Lower leg skin (tissue), 4 donors: ENCODE results near the gene ADSS1. TPM values are rescaled to one million over a fixed set of nuclear protein-coding genes. Genes with fewer than 3 reads are reported as not detected.

ENCODE experiments used
- DNase-seq, 2 donors: peaks; one replicate each; pipeline ENCODE4 v3.0.0-alpha.2; 2019; ENCODE audit warnings: low spot score in 2 of 2
- H3K4me3 ChIP-seq: fragments of 200-600 bp; sonication (generic); 2 replicates; pipeline ENCODE4 v1.5.1; 2017; ENCODE audit warnings: mild to moderate bottlenecking, low read depth; ENCODE audit not compliant: poor library complexity, severe bottlenecking
- POLR2A ChIP-seq, 2 donors: fragments of 450-650 bp; IDR thresholded peaks; one replicate each; pipeline ENCODE4 v1.6.1; 2016 to 2017; ENCODE audit warnings: antibody characterized with exemption in 2 of 2, mild to moderate bottlenecking in 1 of 2, moderate library complexity in 1 of 2
- WGBS, 2 donors: methylation state at CpG; one replicate each; pipeline ENCODE4 v1.1.5; 2018; 5-methylcytosine and 5-hydroxymethylcytosine counted together
- intact Hi-C: fragments of 100-400 bp; cut with DNase I; formaldehyde crosslinking; loops from one replicate; pipeline ENCODE4 v1.15.0; 2023; ENCODE audit warnings: low total_unique reads
- total RNA-seq, 4 donors: library from RNA; depleted of rRNA; stranded (reverse); fragments of >200 nt; gene quantifications; one replicate each; pipeline ENCODE4 v1.1.0, GENCODE V29; 2016
- TF ChIP-seq, protein P1 (sequence below), 3 donors: fragments of 450-650 bp; IDR thresholded peaks; one replicate each; pipeline ENCODE4 v1.5.1; 2016; ENCODE audit warnings: antibody characterized with exemption in 3 of 3, mild to moderate bottlenecking in 3 of 3, moderate library complexity in 2 of 3

ADSS1 gene
- total RNA-seq, 4 donors from 2014 or later: 5.5 to 8.7 (median 7.2) TPM

DNA sequence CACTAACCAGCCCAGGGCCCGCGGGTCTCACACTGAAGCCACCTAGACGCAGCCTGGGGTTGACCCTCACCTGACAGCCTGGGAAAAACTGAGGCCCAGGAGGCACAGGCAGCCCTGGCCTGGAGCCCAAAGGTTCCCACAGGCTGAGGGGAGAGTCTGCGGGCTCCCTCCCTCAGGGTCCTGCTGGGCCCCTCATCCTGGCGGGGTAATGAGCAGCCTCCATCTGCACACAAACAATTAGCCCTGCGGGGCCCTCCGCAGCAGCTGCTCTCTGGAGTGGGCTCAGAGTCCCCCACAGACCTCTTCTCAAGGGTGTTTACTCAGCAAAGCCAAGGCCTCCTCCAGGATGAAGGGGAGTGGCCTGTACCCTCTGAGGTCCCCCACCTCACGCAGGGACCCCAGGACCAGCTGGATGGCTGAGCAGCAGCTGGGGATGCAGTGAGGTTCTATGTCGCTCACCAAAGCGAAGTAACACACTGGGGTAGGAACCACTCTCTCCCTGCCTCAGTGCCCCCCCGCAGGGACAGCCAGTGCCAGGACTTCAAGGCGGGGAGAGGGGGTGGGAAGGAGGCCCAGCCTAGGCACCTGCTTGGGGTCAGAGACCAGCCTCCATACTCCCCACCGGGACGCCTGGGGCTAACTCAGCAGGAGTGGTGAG is 64.3 kb downstream of the ADSS1 start:
- 88 to 89% methylated on average over 11 to 12 of the region's 14 CpGs for WGBS, 2 donors
- DNase-seq: no peak
- H3K4me3 ChIP-seq: no peak overlapping the region
- TF ChIP-seq, protein P1, sequence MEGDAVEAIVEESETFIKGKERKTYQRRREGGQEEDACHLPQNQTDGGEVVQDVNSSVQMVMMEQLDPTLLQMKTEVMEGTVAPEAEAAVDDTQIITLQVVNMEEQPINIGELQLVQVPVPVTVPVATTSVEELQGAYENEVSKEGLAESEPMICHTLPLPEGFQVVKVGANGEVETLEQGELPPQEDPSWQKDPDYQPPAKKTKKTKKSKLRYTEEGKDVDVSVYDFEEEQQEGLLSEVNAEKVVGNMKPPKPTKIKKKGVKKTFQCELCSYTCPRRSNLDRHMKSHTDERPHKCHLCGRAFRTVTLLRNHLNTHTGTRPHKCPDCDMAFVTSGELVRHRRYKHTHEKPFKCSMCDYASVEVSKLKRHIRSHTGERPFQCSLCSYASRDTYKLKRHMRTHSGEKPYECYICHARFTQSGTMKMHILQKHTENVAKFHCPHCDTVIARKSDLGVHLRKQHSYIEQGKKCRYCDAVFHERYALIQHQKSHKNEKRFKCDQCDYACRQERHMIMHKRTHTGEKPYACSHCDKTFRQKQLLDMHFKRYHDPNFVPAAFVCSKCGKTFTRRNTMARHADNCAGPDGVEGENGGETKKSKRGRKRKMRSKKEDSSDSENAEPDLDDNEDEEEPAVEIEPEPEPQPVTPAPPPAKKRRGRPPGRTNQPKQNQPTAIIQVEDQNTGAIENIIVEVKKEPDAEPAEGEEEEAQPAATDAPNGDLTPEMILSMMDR (IDR thresholded peaks at IDR 0.05): no peak
- TF ChIP-seq POLR2A (IDR thresholded peaks at IDR 0.05): no peak
- intact Hi-C loops: no loop called here

DNA sequence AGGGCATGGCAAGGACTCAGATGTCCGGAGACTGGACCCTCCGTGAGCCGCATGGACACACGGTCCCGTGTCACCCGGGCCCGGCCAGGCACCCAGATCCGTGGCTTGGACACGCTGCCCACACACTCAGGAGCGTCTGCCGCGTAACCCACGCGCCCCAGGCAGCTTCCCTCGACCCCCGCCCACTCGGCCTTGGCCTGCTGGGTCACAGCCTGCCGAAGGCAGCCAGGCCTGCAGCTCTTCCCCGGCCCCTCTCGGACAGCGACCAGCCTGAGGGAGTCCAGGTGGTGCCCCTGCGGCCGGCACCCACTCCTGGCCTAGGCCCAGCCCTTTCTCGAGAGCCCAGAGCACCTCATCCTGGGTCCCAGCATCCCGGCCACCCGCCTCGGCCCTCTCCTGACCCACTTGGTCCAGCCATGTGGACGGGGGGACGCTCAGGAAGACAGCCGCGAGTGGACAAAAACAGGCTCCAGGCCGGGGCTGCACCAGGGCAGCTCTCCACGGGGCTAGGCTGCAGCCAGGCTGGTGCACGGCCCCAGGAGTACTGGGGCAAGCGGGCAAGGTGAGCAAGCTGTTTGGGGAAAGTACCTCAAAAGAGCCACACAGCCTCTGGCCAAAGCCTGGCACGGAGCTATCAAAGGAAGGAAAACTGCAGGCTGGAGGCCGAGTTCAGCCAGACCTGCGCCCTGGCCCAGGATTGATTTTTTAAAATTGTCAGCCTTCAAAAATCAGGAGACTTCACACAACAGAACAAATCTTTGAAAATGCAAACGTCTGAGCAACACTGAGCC is 65.0 kb downstream of the ADSS1 start:
- 87 to 91% methylated on average over 34 to 39 of the region's 39 CpGs for WGBS, 2 donors
- TF ChIP-seq POLR2A (IDR thresholded peaks at IDR 0.05): no peak
- TF ChIP-seq, protein P1 (IDR thresholded peaks at IDR 0.05): no peak
- no peak for DNase-seq
- H3K4me3 ChIP-seq: no peak overlapping the region
- intact Hi-C loops: no loop called here

DNA sequence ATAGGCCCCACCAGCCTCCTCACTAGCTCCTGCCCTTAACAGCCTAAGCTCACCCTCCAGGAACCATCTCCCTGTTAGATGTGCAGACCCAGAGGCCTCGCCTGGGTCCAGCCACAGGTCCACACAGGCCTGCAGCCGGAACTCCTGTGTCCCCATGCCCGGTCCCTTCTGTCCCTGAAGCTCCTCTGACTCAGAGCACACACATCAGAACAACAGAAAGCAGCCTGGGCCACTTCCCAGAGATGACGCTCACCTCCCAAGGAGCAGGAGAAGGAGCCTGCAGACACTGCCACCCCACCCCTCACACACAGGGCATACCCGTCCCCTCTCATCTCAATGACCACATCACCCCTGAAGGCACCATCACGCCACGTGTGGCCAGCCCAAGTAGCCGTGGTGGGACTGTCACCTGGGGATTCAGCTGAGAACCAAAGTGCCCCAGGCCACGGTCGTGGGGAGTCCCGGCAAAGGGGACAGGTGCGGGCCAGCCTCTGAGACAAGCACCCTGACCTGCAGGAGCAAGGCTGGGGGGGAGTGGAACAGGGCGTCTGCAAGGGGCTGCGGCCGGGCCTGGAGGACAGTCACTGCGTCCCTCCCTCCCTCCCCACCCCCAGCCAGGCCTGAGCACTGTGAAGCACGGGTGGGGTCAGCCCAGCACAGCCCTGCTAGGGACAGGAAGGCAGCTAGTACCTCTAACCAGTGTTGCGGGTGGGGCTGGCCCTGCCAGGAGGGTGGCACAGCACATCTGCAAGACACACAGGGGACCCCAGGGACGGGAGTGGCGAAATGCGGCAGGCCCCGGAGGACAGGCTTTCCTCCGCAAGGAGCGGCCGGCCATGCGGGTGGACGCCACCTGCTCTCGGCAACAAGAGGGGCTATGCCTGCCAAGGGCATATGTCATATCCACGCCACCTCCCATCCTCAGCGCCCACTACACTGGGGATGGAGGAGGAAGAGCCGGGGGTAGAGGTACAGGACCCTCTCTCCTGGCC is 66.0 kb downstream of the ADSS1 start:
- intact Hi-C loops: no loop called here
- no peak overlapping the region for H3K4me3 ChIP-seq
- no peak for DNase-seq
- TF ChIP-seq POLR2A (IDR thresholded peaks at IDR 0.05): no peak
- TF ChIP-seq, protein P1 (IDR thresholded peaks at IDR 0.05): no peak
- WGBS, 2 donors: 88 to 90% methylated on average over 27 to 29 of the region's 31 CpGs

DNA sequence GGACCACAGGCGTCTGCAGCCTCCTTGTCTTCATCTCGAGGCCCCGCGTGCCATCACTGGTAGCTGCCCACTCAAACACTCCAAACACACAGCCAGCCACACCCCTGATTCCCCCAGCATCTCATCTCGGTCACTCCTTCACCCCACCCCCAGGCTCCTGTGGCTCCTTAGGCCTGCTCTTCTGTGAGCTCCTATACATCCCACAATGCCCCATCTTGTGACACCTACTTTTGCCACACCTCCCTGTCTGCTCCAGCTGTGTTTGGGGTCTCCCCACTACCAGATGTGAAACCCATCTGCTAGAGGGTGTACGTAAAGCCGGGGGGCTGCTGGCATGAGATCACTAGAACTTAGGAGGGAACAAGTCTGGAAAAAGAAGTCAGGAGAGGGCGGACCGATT is 67.4 kb downstream of the ADSS1 start:
- intact Hi-C loops: no loop called here
- 88 to 93% methylated on average over 9 of the region's 9 CpGs for WGBS, 2 donors
- H3K4me3 ChIP-seq: no peak overlapping the region
- no peak for TF ChIP-seq POLR2A (IDR thresholded peaks at IDR 0.05)
- TF ChIP-seq, protein P1 (IDR thresholded peaks at IDR 0.05): no peak
- DNase-seq: no peak

DNA sequence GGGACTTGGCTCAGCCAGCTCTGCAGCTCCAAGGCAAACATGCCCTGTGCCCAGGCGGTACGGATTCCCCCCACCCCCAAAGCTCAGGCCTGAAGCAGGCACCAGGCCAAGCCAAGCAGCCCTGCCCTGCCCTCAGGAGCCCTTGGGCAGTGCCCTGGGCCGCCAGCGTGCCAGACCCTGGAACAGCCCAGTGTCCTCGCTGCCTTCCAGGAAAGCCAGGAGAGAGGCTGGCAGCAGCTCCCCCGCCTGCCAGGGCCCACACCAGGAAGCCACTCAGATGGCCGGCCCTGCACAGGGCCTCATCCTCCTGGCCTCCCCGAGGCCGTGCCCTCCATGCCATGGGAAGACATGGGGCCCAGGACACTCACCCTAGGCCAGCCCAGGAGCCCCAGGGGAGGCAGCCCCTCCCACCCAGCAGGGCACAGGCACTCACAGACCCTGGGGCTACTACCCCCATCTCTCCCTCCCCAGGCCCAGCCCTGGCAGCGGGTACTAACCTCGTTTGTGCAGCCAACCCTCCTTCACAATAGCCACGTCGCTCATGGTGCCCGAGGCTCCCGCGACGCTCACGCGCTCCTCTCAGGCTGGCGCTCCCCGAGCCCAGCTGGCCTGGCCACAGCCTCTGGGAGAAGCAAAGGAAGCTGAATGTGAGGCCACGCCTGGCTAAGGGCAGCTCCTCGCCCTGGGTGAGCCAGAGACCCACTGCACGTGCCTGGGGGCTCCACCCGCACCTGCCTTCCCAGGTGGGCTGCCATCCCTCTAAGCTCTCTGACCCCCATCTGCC is 68.3 kb downstream of the ADSS1 start:
- WGBS, 2 donors: 64 to 66% methylated on average over 19 to 20 of the region's 25 CpGs
- intact Hi-C loops: no loop called here
- TF ChIP-seq, protein P1 (IDR thresholded peaks at IDR 0.05): no peak
- no peak for TF ChIP-seq POLR2A (IDR thresholded peaks at IDR 0.05)
- DNase-seq: no peak
- no peak overlapping the region for H3K4me3 ChIP-seq
